ENCODE measurements around the gene SULF2. TPM values are rescaled to one million over a fixed set of nuclear protein-coding genes. Genes with fewer than 3 reads are reported as not detected.

SULF2 gene
- total RNA-seq, 1 donor from 2014 or later, result 62.1 TPM

DNA sequence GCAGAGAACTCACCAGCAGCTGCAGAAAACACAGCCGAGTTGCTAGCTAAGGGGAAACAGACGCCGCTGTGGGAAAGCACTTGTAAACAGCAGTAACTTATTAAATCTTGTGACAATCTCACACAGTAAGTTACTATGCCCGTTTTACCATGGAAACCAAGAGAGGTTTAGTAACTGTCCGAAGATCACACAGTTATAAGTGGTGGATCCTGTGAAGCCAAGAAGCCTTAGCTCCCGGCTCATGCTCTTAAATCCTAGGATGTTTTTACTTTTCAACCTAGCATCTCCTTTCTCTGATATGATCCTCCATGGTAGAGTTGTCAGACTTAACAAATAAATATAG lies 1.5 kb upstream of the SULF2 start:
- no peak for DNase-seq (ENCODE audit: low spot score)
- Mint-ChIP-seq H3K4me1 (ENCODE audit: unreplicated experiment) (peaks cover 8% of the 10 kb centered on the region), H3K27ac (ENCODE audit: unreplicated experiment) (no peak overlapping the region), H3K9me3 (ENCODE audit: unreplicated experiment) (no peaks in the 10 kb centered on the region), H3K27me3 (ENCODE audit: unreplicated experiment) (peaks cover 5% of the 10 kb centered on the region), H3K4me3 (ENCODE audit: unreplicated experiment) (peak overlapping the region; percentile 91), H3K36me3 (ENCODE audit: low read depth, unreplicated experiment) (no peaks in the 10 kb centered on the region)
- peak; percentile 6 for TF ChIP-seq CTCF (IDR thresholded peaks at IDR 0.05; ENCODE audit: unreplicated experiment)

GRCh38 chr20:47785854-47786764 lies 828 bp upstream of the SULF2 start:
- H3K9me3 Mint-ChIP-seq (ENCODE audit: unreplicated experiment), result no peaks in the 10 kb centered on the region
- DNase-seq (ENCODE audit: low spot score), result peak; percentile 74
- no peaks in the 10 kb centered on the region for H3K36me3 Mint-ChIP-seq (ENCODE audit: low read depth, unreplicated experiment)
- H3K4me1 Mint-ChIP-seq (ENCODE audit: unreplicated experiment), result peaks cover 8% of the 10 kb centered on the region
- H3K4me3 Mint-ChIP-seq (ENCODE audit: unreplicated experiment), result peak overlapping the region; percentile 91
- no peak overlapping the region for H3K27ac Mint-ChIP-seq (ENCODE audit: unreplicated experiment)
- TF ChIP-seq CTCF (IDR thresholded peaks at IDR 0.05; ENCODE audit: unreplicated experiment), result peak; percentile 44
- peaks cover 5% of the 10 kb centered on the region for H3K27me3 Mint-ChIP-seq (ENCODE audit: unreplicated experiment)

- Mint-ChIP-seq H3K4me3 (ENCODE audit: unreplicated experiment) (peak overlapping the region; percentile 87), H3K9me3 (ENCODE audit: unreplicated experiment) (no peaks in the 10 kb centered on the region), H3K27ac (ENCODE audit: unreplicated experiment) (no peak overlapping the region), H3K27me3 (ENCODE audit: unreplicated experiment) (peaks cover 7% of the 10 kb centered on the region), H3K36me3 (ENCODE audit: low read depth, unreplicated experiment) (no peaks in the 10 kb centered on the region), H3K4me1 (ENCODE audit: unreplicated experiment) (peaks cover 8% of the 10 kb centered on the region)
- DNase-seq (ENCODE audit: low spot score), result peak; percentile 53
- peak; percentile 29 for TF ChIP-seq CTCF (IDR thresholded peaks at IDR 0.05; ENCODE audit: unreplicated experiment)
These were observed 526 bp downstream of the SULF2 start for GRCh38 chr20:47784599-47785310.

- Mint-ChIP-seq H3K4me3 (ENCODE audit: unreplicated experiment) (peak overlapping the region; percentile 87), H3K4me1 (ENCODE audit: unreplicated experiment) (peaks cover 8% of the 10 kb centered on the region), H3K27me3 (ENCODE audit: unreplicated experiment) (peaks cover 6% of the 10 kb centered on the region), H3K36me3 (ENCODE audit: low read depth, unreplicated experiment) (no peaks in the 10 kb centered on the region), H3K9me3 (ENCODE audit: unreplicated experiment) (no peaks in the 10 kb centered on the region), H3K27ac (ENCODE audit: unreplicated experiment) (no peak overlapping the region)
- TF ChIP-seq CTCF (IDR thresholded peaks at IDR 0.05; ENCODE audit: unreplicated experiment), result no peak
- no peak for DNase-seq (ENCODE audit: low spot score)
These were observed 1.3 kb downstream of the SULF2 start for GRCh38 chr20:47783828-47784598.

Measured in endothelial cell (in vitro differentiated cells).